ENCODE measurements around the gene HIPK1.

The HIPK1 gene

DNA sequence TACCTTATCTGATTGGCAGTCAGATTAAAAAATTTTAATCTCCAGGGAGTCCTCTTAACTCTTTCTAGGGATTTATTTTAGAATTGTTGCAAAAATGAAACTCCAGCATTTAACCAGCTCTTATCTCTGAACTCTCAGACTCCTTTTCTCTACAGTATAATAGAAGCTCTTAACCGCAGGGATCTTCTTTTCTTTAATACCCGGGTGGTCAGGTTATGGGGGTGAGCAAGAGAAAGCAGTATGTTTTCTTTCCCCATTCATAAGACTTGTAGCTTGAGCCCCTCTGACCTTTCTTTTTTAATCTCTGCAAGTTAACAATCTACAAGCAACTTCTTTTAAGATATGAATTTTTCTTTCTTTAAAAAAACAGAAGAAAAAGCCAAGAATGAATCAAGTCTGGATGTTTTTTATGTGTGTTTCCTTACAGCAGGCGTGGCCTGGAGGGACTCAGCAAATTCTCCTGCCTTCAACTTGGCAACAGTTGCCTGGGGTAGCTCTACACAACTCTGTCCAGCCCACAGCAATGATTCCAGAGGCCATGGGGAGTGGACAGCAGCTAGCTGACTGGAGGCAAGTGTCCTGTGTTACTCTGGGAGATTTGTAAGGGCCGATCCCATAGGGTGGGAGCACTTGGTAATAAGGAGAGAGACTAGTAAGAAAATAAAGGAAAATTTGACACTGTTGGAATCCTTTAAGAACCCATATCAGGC lies 36.7 kb downstream of the HIPK1 start:
- Histone ChIP-seq H3K4me3 (replicated peaks; ENCODE audit: insufficient read depth, low read length) (no peak overlapping the region), H3K27ac (replicated peaks) (no peak overlapping the region), H3K27me3 (ENCODE audit: insufficient read depth, poor library complexity, severe bottlenecking) (no peaks in the 10 kb centered on the region)
- no peak for DNase-seq (ENCODE audit: low read depth in 1 of 2, low spot score in 1 of 2)
- TF ChIP-seq, protein P1, sequence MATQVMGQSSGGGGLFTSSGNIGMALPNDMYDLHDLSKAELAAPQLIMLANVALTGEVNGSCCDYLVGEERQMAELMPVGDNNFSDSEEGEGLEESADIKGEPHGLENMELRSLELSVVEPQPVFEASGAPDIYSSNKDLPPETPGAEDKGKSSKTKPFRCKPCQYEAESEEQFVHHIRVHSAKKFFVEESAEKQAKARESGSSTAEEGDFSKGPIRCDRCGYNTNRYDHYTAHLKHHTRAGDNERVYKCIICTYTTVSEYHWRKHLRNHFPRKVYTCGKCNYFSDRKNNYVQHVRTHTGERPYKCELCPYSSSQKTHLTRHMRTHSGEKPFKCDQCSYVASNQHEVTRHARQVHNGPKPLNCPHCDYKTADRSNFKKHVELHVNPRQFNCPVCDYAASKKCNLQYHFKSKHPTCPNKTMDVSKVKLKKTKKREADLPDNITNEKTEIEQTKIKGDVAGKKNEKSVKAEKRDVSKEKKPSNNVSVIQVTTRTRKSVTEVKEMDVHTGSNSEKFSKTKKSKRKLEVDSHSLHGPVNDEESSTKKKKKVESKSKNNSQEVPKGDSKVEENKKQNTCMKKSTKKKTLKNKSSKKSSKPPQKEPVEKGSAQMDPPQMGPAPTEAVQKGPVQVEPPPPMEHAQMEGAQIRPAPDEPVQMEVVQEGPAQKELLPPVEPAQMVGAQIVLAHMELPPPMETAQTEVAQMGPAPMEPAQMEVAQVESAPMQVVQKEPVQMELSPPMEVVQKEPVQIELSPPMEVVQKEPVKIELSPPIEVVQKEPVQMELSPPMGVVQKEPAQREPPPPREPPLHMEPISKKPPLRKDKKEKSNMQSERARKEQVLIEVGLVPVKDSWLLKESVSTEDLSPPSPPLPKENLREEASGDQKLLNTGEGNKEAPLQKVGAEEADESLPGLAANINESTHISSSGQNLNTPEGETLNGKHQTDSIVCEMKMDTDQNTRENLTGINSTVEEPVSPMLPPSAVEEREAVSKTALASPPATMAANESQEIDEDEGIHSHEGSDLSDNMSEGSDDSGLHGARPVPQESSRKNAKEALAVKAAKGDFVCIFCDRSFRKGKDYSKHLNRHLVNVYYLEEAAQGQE (IDR thresholded peaks at IDR 0.05; ENCODE audit: insufficient replicate concordance, low read depth), result no peak
- TF ChIP-seq GABPA (IDR thresholded peaks at IDR 0.05; ENCODE audit: low read depth), result no peak
- TF ChIP-seq POLR2AphosphoS5 (IDR thresholded peaks at IDR 0.05; ENCODE audit: low read depth), result no peak
- TF ChIP-seq, protein P2, sequence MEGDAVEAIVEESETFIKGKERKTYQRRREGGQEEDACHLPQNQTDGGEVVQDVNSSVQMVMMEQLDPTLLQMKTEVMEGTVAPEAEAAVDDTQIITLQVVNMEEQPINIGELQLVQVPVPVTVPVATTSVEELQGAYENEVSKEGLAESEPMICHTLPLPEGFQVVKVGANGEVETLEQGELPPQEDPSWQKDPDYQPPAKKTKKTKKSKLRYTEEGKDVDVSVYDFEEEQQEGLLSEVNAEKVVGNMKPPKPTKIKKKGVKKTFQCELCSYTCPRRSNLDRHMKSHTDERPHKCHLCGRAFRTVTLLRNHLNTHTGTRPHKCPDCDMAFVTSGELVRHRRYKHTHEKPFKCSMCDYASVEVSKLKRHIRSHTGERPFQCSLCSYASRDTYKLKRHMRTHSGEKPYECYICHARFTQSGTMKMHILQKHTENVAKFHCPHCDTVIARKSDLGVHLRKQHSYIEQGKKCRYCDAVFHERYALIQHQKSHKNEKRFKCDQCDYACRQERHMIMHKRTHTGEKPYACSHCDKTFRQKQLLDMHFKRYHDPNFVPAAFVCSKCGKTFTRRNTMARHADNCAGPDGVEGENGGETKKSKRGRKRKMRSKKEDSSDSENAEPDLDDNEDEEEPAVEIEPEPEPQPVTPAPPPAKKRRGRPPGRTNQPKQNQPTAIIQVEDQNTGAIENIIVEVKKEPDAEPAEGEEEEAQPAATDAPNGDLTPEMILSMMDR (IDR thresholded peaks at IDR 0.05; ENCODE audit: insufficient read depth, low read length), result no peak
- TF ChIP-seq SPI1 (IDR thresholded peaks at IDR 0.05; ENCODE audit: borderline replicate concordance, low read depth), result no peak

- Histone ChIP-seq H3K27me3 (ENCODE audit: insufficient read depth, poor library complexity, severe bottlenecking) (no peaks in the 10 kb centered on the region), H3K27ac (replicated peaks) (no peak overlapping the region), H3K4me3 (replicated peaks; ENCODE audit: insufficient read depth, low read length) (no peak overlapping the region)
- TF ChIP-seq, protein P2 (IDR thresholded peaks at IDR 0.05; ENCODE audit: insufficient read depth, low read length), result no peak
- TF ChIP-seq SPI1 (IDR thresholded peaks at IDR 0.05; ENCODE audit: borderline replicate concordance, low read depth), result no peak
- TF ChIP-seq, protein P1 (IDR thresholded peaks at IDR 0.05; ENCODE audit: insufficient replicate concordance, low read depth), result no peak
- TF ChIP-seq GABPA (IDR thresholded peaks at IDR 0.05; ENCODE audit: low read depth), result no peak
- TF ChIP-seq POLR2AphosphoS5 (IDR thresholded peaks at IDR 0.05; ENCODE audit: low read depth), result no peak
- no peak for DNase-seq (ENCODE audit: low read depth in 1 of 2, low spot score in 1 of 2)
Observed at GRCh38 chr1:113972954-113973353, 43.8 kb downstream of the HIPK1 start.

GRCh38 chr1:113975211-113975895 lies 46.2 kb downstream of the HIPK1 start:
- H3K27ac ChIP-seq (replicated peaks), result peak overlapping the region; percentile 54
- peak; percentile 51 to 78 for DNase-seq (ENCODE audit: low read depth in 1 of 2, low spot score in 1 of 2)
- no peak overlapping the region for H3K4me3 ChIP-seq (replicated peaks; ENCODE audit: insufficient read depth, low read length)
- H3K27me3 ChIP-seq (ENCODE audit: insufficient read depth, poor library complexity, severe bottlenecking), result no peaks in the 10 kb centered on the region
- TF ChIP-seq SPI1 (IDR thresholded peaks at IDR 0.05; ENCODE audit: borderline replicate concordance, low read depth) (0 out of 2 replicates have a peak, but pooled peaks have one; percentile 5), GABPA (IDR thresholded peaks at IDR 0.05; ENCODE audit: low read depth) (no peak)
- TF ChIP-seq, protein P1 (IDR thresholded peaks at IDR 0.05; ENCODE audit: insufficient replicate concordance, low read depth), result no peak

Measured in HL-60 (cell line).